Epithelial cell of proximal tubule (primary cell): ENCODE measurements around the gene KANSL3. TPM values are rescaled to one million over a fixed set of nuclear protein-coding genes. Genes with fewer than 3 reads are reported as not detected.

Experiments used
- DNase-seq: peaks from one replicate; pipeline ENCODE4 v3.0.0-alpha.2; 2011; ENCODE audit warnings: low read depth
- H3K4me3 ChIP-seq: 2 replicates; pipeline ENCODE4 v1.5.1; 2011; ENCODE audit warnings: low read depth, mild to moderate bottlenecking, low read length
- total RNA-seq: library from RNA; depleted of rRNA; stranded (reverse); fragments of >200 nt; gene quantifications from 2 replicates; pipeline ENCODE4 v1.2.3, GENCODE V29; 2015
- TF ChIP-seq, protein P1 (sequence below): conservative IDR thresholded peaks from 2 replicates; pipeline ENCODE4 v1.5.1; 2012; ENCODE audit warnings: low read depth, mild to moderate bottlenecking, low read length

Gene KANSL3
- total RNA-seq, 1 donor from 2014 or later: 24.0 TPM

DNA sequence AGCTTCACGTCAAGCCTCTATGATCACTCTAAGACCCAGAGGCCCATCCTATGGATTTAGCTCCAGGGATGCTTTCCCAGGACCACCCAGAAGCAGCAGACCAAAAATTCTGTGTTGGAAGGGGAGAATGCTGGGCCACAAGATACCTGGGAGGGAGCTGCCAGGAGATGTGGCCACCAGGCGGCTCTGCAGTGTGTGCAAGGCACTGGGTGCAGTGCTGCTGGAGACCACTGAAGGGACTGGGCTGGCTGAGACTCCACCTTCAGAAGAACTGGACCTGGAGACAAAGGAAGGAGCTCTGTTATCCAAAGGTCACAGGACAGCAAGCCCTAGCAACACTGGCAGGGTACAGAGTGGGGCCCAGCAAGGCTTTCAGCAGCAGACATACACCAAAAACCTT lies 34.0 kb downstream of the KANSL3 start:
- TF ChIP-seq, protein P1, sequence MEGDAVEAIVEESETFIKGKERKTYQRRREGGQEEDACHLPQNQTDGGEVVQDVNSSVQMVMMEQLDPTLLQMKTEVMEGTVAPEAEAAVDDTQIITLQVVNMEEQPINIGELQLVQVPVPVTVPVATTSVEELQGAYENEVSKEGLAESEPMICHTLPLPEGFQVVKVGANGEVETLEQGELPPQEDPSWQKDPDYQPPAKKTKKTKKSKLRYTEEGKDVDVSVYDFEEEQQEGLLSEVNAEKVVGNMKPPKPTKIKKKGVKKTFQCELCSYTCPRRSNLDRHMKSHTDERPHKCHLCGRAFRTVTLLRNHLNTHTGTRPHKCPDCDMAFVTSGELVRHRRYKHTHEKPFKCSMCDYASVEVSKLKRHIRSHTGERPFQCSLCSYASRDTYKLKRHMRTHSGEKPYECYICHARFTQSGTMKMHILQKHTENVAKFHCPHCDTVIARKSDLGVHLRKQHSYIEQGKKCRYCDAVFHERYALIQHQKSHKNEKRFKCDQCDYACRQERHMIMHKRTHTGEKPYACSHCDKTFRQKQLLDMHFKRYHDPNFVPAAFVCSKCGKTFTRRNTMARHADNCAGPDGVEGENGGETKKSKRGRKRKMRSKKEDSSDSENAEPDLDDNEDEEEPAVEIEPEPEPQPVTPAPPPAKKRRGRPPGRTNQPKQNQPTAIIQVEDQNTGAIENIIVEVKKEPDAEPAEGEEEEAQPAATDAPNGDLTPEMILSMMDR: peak; percentile 30
- no peak for DNase-seq
- H3K4me3 ChIP-seq: no peak overlapping the region

DNA sequence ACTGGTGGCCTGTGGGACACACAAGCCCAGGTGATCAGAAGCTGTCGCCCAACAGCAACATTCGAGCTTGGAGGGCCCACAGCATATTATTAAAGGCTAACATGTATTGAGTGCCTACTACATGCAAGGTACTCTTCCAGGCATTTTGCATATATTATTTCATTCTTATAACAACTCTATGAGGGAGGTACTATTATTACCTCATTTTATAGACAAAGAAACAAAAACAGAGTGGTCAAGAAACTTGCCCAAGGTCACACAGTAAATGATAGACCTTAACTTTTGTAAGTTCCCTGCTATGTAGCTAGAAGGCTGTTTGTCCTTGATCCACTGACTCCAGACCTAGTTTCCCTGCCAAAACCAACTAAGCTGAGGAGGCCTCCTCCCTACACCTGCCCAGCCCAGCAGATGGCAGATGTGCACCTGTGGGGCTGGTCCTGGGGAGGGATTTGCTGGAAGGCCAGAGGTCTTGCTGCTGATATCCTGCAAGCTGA lies 35.7 kb downstream of the KANSL3 start:
- no peak for DNase-seq
- TF ChIP-seq, protein P1: peak; percentile 24
- no peak overlapping the region for H3K4me3 ChIP-seq

DNA sequence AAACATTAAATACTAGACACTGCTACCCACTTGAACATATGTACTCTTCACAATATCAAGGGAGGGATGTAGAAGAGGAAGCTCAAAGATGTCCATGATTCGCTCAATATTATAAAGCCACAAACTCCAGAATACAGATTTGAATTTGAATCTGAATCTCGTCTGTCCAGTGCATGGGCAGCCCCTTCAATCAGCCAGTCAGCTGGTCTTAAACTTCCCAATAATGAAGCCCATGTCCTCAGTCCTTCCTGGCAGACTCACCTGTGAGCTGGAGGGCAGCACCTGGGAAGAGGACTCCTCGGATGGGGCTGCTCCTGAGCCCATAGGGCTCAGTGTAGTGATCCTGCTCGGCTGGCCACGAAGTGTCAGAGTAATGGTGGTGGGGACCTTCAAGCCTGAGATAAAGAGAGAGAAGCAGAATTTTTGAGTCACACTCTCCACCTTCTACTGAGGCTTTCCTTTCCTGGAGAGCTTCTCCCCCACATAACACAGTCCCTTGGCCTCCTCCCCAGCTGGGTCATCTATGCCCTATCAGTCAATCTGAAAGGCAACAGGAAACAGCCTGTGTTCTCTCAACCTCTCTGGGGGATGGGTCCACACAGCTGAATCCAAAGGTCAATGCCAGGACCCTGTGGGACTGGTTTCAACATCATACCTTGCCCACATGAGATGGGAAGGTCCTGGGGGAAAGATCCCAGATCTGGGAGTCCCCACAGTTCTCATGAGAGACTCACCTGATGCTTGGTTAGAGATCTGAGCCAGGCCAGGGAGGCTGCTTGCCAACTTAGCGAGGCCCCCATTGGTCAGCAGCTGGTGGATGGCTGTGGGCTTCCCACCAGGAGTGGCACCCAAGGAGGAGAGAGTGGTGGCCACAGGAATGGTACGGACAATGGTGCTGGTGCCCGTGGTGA lies 36.5 kb downstream of the KANSL3 start:
- TF ChIP-seq, protein P1: no peak
- no peak for DNase-seq
- no peak overlapping the region for H3K4me3 ChIP-seq

DNA sequence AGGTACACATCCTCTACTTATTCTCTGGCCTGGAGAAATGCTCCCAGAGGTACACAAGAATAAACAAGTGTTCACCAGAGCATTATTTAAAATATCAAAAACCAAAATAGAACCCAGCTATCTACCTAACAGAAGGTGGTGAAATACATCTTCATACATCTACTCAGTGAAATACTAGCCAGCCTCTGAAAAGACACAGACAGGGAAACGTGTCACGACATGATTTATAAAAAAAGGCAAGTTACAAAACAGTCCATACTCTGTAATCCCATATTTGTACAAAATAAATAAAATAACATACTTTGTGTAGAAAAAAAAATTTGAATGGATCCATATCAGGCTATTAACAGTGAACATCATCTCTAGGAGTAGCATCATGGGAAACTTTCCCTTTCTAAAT lies 38.2 kb downstream of the KANSL3 start:
- TF ChIP-seq, protein P1: no peak
- no peak overlapping the region for H3K4me3 ChIP-seq
- DNase-seq: no peak

DNA sequence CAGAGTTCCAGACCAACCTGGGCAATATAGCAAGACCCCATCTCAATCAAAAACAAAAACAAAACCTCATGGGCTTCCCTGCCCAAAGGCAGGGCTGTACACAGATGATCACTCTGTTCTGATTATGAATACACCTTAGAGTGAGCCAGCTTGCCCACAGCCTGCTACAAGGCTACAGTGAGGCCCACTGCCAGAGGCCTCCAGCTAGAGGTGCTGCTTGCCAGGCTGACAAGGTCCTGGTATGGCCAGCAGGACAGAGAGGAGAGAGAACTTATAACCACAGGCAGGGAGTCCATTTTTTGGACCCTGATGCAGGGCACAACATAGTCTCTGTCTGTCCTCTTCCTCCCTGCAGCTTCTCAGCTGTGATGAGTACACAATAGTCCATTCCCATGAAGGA lies 41.5 kb downstream of the KANSL3 start:
- no peak overlapping the region for H3K4me3 ChIP-seq
- no peak for DNase-seq
- TF ChIP-seq, protein P1: no peak

DNA sequence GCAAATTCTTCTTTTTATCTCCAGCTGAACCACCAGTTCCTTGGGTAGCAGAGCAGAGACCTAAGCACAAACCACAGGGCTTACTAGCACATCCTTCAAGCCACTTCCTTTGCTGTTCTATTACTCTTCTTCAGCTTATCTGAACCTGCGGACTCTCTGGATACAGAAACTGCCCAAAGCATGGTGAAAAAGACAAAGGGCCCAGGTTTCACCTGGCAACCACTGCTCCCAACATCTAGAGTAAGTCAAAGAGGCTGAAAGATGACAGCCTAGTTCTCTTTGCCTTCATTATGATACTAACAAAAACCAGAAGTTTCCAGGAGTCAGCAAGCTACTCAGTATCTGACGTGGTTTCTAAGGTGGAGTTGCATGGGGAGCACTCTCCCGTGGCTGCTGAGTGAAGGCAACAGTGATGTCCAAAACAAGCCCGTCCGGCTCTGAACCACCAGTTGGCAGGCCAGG lies 43.4 kb downstream of the KANSL3 start:
- no peak for DNase-seq
- H3K4me3 ChIP-seq: no peak overlapping the region
- TF ChIP-seq, protein P1: no peak
